Fibroblast of villous mesenchyme (primary cell): ENCODE data around the gene BLMH. TPM values are rescaled to one million over a fixed set of nuclear protein-coding genes. Genes with fewer than 3 reads are reported as not detected.

Experiments used
- DNase-seq: peaks from one replicate; pipeline ENCODE4 v3.0.0-alpha.2; 2010; ENCODE audit warnings: low read depth
- H3K4me3 ChIP-seq: 2 replicates; pipeline ENCODE4 v1.5.1; 2011; ENCODE audit warnings: low read depth, mild to moderate bottlenecking, low read length
- total RNA-seq: library from RNA; depleted of rRNA; stranded (reverse); fragments of >200 nt; gene quantifications from 2 replicates; pipeline ENCODE4 v1.2.3, GENCODE V29; 2012
- TF ChIP-seq, protein P1 (sequence below): IDR thresholded peaks from 2 replicates; pipeline ENCODE4 v1.5.1; 2012; ENCODE audit warnings: low read depth, mild to moderate bottlenecking, low read length; ENCODE audit not compliant: insufficient read depth

Gene BLMH
- total RNA-seq, 1 donor: 31.1 TPM

DNA sequence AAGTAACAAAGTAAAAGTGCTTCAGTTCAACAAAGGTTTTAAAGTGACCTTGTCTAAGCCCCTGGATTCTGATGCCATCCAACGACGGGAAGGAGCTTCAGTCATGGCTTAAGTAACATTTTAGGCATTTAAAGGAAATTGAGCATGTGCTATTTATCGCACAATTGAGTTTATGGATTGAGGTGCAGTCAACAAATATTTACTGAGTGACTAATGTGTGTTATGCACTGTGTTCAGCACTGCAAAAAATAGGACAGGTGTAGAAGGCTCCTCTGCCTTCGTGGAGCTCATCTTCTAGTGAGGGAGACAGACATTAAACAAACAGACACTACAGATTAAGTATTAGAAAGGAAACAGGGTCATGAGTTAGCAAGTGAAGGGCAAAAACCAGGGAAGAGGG lies 29.6 kb upstream of the BLMH start:
- no peak overlapping the region for H3K4me3 ChIP-seq
- no peak for DNase-seq
- TF ChIP-seq, protein P1, sequence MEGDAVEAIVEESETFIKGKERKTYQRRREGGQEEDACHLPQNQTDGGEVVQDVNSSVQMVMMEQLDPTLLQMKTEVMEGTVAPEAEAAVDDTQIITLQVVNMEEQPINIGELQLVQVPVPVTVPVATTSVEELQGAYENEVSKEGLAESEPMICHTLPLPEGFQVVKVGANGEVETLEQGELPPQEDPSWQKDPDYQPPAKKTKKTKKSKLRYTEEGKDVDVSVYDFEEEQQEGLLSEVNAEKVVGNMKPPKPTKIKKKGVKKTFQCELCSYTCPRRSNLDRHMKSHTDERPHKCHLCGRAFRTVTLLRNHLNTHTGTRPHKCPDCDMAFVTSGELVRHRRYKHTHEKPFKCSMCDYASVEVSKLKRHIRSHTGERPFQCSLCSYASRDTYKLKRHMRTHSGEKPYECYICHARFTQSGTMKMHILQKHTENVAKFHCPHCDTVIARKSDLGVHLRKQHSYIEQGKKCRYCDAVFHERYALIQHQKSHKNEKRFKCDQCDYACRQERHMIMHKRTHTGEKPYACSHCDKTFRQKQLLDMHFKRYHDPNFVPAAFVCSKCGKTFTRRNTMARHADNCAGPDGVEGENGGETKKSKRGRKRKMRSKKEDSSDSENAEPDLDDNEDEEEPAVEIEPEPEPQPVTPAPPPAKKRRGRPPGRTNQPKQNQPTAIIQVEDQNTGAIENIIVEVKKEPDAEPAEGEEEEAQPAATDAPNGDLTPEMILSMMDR: no peak

DNA sequence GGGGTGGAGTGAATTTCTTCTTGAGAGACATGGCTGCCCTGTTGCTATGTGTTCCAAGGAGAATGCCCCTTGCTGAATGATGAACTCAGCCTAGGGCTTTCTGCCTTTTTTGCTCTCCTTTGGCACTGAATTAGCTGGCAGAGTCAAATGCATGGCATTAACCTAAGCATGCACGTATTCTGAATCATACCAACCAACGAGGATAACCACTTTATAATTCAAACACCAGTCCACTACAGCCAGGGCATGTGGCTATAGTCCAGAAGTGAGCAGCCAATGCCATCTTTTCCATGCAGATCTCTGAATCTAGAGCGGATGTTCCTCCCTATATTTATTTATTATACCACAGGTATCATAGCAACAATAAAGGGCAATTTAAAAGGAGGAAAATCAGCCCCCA lies 26.4 kb upstream of the BLMH start:
- no peak overlapping the region for H3K4me3 ChIP-seq
- TF ChIP-seq, protein P1: no peak
- no peak for DNase-seq

DNA sequence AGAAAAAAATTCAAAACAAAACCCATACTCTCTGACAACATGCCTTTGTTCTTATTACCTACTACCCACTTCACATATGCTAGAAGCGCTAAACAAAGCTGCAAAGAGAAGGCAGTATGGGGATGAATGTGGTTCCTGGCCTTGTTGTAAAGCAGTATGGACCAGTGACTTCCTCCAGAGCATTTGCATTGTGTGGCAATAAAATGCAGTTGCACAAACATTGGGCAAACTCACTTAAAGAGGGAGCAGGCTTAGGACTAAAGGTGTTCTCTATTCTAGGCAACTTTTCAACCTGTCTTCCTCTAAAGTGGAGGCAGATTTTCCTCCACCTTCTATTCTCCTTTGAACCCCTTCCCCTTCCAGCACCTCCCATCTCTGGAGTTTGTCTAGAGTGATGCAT lies 25.0 kb upstream of the BLMH start:
- DNase-seq: no peak
- TF ChIP-seq, protein P1: no peak
- H3K4me3 ChIP-seq: no peak overlapping the region

DNA sequence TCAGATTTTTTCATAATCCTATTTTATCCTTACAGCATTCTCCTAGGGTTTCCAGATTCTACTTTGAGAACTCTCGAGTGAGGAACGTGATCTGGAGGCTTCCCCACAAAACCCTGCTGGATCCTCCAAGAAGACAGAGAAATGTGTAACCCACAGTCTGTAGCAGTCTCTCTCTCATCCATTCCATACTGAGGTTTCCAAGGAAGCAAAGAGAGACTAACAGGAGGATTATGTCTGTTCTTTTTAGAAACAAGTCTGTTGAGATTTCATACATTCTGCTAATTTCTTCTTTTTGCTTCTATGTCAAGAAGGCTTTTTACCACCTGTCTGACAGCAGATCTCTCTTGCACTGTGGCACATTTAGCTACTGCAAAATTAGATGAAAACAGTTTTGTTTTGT lies 23.4 kb upstream of the BLMH start:
- TF ChIP-seq, protein P1: no peak
- no peak for DNase-seq
- no peak overlapping the region for H3K4me3 ChIP-seq

DNA sequence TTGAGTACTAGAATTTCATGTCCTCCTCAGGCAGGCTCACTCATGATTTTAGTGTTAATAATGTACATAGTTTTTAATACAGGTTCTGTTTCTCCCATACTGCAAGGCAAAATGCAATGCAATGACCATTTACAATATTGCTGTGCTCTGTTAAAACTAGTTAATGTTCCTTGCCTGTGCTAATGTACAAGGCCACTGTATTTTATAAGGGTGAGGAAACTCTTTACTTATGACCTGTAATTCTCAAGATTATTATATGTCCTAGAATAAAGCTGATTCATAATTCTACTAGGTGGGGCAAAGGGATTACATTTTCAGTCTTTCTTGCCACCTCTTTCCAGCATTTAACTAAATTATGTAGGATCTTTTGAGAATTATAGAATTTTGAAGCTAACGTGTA lies 22.7 kb upstream of the BLMH start:
- TF ChIP-seq, protein P1: no peak
- DNase-seq: no peak
- H3K4me3 ChIP-seq: no peak overlapping the region

DNA sequence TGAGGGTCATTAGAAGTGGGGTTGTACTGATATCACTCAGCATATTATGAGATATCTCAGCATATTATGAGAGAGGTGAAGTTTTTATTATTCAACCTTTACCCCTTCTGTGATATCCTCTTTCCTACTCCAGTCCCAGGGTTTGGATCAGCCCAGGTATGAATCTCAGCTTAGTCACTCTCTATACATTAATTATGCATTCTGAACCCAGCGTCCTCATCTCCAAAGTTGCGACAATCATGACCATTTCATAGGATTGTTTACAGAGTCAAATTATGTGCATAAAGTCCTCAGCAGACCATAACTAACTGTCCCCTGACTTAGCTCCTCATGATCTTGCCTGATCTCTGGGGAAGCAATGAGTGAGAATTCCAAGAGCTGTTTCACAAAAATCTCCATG lies 20.5 kb upstream of the BLMH start:
- H3K4me3 ChIP-seq: no peak overlapping the region
- TF ChIP-seq, protein P1: no peak
- DNase-seq: no peak

DNA sequence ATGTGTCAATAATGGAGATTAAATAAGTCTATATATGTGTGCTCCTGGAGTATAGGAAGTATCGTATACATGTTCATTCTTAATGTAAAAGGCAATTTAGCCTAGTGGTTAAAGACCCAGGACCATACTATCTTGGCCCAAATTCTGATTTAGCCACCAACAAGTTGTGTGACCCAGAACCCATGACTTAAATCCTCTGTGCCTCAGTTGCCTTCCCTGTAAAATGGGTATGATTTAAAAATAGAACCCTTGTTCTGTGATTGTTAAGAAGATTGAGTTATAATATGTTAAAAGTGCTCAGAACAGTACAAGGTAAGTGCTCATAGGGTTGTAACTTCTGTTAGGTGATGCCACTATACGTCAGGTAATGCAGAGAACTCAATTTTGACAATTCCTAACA lies 18.8 kb upstream of the BLMH start:
- no peak overlapping the region for H3K4me3 ChIP-seq
- TF ChIP-seq, protein P1: no peak
- no peak for DNase-seq
